Fibroblast of skin of back (primary cell): ENCODE data around the gene PCDHB8.
"Not testable (repeated sequence)": the region's sequence is repeated elsewhere in the genome, so short reads cannot be mapped to it uniquely, and the experiment has no call there.

Experiments used
- DNase-seq: peaks from one replicate; pipeline ENCODE4 v3.0.0-alpha.2; 2013

Gene PCDHB8

DNA sequence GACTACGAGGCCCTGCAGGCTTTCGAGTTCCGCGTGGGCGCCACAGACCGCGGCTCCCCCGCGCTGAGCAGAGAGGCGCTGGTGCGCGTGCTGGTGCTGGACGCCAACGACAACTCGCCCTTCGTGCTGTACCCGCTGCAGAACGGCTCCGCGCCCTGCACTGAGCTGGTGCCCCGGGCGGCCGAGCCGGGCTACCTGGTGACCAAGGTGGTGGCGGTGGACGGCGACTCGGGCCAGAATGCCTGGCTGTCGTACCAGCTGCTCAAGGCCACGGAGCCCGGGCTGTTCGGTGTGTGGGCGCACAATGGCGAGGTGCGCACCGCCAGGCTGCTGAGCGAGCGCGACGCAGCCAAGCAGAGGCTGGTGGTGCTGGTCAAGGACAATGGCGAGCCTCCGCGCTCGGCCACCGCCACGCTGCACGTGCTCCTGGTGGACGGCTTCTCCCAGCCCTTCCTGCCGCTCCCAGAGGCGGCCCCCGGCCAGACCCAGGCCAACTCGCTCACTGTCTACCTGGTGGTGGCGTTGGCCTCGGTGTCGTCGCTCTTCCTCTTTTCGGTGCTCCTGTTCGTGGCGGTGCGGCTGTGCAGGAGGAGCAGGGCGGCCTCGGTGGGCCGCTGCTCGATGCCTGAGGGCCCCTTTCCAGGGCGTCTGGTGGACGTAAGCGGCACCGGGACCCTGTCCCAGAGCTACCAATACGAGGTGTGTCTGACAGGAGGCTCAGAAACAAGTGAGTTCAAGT is 6.7 kb downstream of the PCDHB8 start:
- DNase-seq: not testable (repeated sequence)

- peak; percentile 7 for DNase-seq
Measured at GRCh38 chr5:141186897-141187512, 9.4 kb downstream of the PCDHB8 start, which contains the start of gene PCDHB9. Gene PCDHB9 (plus strand): TSS chr5:141187161. CDS start chr5:141187319, 158 bp downstream.

DNA sequence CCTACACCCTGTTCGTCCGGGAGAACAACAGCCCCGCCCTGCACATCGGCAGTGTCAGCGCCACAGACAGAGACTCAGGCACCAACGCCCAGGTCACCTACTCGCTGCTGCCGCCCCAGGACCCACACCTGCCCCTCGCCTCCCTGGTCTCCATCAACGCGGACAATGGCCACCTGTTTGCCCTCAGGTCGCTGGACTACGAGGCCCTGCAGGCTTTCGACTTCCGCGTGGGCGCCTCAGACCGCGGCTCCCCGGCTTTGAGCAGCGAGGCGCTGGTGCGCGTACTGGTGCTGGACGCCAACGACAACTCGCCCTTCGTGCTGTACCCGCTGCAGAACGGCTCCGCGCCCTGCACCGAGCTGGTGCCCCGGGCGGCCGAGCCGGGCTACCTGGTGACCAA is 11.1 kb downstream of the PCDHB8 start:
- not testable (repeated sequence) for DNase-seq

- DNase-seq: not testable (repeated sequence)
Measured at GRCh38 chr5:141189131-141189530, 11.5 kb downstream of the PCDHB8 start.

DNA sequence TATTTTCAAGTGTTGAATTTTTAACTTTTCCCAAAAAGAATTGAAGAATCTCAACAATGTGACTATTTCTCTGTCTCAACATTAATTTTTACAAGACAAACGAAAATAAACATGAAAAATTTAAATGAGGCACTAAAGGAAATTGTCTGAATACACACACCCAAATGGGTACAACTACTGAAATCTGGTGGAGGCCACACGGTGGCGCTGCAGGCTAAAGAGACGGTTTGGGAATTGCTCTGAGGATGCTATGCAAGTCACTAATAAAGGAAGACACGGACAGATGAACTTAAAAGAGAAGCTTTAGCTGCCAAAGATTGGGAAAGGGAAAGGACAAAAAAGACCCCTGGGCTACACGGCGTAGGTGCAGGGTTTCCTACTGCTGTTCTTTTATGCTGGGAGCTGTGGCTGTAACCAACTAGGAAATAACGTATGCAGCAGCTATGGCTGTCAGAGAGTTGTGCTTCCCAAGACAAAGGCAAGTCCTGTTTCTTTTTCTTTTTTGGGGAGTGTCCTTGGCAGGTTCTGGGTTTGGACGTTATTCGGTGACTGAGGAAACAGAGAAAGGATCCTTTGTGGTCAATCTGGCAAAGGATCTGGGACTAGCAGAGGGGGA is 14.6 kb downstream of the PCDHB8 start, which contains the start of gene PCDHB10:
PCDHB10 (plus strand) TSS at position 244 of the 616 bp plus-strand sequence; CDS start at position 444, 200 bp downstream.
- peak; percentile 7 for DNase-seq

GRCh38 chr5:141194332-141194731 is 16.7 kb downstream of the PCDHB8 start:
- not testable (repeated sequence) for DNase-seq

DNA sequence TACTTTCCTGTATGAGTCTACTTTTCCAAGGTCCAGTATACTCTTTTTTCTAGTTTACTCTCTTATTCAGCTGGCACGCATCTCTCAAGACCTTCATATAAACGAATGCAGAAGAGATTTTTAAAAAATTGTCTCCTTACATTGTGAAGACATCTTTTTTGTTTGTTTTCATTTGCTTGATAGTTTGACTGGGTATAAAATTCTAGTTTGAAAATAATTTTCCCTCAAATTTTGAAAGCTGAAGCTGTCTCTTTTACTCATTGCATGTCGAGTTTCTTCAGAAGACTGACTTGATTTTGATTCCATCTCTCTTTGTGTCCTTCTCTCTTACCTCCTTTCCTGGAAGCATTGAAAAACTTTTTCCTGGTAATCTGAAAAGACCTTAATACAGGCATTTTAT is 18.8 kb downstream of the PCDHB8 start:
- no peak for DNase-seq

- no peak for DNase-seq
Measured at GRCh38 chr5:141199359-141200235, 22.0 kb downstream of the PCDHB8 start, which contains the start of gene PCDHB11. Gene PCDHB11 (plus strand): TSS chr5:141199627. CDS start chr5:141199775, 148 bp downstream.

DNA sequence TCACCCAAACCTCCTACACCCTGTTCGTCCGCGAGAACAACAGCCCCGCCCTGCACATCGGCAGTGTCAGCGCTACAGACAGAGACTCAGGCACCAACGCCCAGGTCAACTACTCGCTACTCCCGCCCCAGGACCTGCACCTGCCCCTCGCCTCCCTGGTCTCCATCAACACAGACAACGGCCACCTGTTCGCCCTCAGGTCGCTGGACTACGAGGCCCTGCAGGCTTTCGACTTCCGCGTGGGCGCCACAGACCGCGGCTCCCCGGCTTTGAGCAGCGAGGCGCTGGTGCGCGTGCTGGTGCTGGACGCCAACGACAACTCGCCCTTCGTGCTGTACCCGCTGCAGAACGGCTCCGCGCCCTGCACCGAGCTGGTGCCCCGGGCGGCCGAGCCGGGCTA is 23.5 kb downstream of the PCDHB8 start:
- not testable (repeated sequence) for DNase-seq

DNA sequence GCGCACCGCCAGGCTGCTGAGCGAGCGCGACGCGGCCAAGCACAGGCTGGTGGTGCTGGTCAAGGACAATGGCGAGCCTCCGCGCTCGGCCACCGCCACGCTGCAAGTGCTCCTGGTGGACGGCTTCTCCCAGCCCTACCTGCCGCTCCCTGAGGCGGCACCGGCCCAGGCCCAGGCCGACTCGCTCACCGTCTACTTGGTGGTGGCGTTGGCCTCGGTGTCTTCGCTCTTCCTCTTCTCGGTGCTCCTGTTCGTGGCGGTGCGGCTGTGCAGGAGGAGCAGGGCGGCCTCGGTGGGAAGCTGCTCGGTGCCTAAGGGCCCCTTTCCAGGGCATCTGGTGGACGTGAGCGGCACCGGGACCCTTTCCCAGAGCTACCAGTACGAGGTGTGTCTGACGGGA is 24.1 kb downstream of the PCDHB8 start:
- not testable (repeated sequence) for DNase-seq

DNA sequence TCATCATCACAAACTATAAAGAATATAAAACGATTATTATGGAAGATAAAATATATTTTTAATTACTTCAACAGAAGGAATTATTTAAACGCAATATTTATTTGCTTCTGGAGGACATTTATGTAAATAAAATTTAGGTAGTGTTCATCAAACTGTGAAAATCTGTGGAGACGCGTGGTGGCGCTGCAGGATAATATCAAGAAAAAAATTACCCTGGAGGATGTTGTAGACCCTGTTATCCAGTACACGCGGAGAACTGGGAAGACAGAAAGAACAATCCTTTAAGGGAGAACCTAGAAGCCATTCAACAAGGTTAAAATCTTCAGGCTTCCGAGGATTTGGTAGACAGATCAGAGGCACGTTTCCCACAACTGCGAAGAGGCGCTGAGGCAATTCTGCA is 30.9 kb downstream of the PCDHB8 start, which contains the start of gene PCDHB12:
PCDHB12 (plus strand) TSS at position 242 of the 400 bp plus-strand sequence. CDS start 189 bp downstream, outside the sequence.
- DNase-seq: no peak

GRCh38 chr5:141210281-141210680 is 32.7 kb downstream of the PCDHB8 start:
- not testable (repeated sequence) for DNase-seq

DNA sequence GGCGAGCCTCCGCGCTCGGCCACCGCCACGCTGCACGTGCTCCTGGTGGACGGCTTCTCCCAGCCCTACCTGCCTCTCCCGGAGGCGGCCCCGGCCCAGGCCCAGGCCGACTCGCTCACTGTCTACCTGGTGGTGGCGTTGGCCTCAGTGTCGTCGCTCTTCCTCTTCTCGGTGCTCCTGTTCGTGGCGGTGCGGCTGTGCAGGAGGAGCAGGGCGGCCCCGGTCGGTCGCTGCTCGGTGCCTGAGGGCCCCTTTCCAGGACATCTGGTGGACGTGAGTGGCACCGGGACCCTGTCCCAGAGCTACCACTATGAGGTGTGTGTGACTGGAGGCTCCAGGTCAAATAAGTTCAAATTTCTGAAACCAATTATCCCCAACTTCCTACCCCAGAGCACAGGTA is 33.3 kb downstream of the PCDHB8 start:
- not testable (repeated sequence) for DNase-seq

DNA sequence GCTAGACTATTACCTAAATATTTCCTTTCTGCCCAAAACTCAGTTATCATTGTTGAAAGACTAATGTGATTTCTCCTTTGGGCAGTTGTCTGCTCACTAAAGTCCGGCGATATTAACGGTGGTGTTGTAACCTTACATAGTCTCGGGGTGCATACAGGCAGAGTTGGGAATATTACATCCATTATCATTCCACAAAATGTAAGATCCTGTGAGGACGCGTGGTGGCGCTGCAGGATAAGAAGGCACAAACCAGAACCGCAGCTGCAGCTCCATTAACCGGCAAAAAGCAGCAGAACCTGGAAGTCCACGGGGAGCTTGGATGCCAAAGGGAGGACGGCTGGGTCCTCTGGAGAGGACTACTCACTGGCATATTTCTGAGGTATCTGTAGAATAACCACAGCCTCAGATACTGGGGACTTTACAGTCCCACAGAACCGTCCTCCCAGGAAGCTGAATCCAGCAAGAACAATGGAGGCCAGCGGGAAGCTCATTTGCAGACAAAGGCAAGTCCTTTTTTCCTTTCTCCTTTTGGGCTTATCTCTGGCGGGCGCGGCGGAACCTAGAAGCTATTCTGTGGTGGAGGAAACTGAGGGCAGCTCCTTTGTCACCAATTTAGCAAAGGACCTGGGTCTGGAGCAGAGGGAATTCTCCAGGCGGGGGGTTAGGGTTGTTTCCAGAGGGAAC is 36.2 kb downstream of the PCDHB8 start, which contains the start of gene PCDHB13:
PCDHB13 (plus strand) TSS at position 264 of the 684 bp plus-strand sequence; CDS start at position 469, 205 bp downstream.
- peak; percentile 9 for DNase-seq

DNA sequence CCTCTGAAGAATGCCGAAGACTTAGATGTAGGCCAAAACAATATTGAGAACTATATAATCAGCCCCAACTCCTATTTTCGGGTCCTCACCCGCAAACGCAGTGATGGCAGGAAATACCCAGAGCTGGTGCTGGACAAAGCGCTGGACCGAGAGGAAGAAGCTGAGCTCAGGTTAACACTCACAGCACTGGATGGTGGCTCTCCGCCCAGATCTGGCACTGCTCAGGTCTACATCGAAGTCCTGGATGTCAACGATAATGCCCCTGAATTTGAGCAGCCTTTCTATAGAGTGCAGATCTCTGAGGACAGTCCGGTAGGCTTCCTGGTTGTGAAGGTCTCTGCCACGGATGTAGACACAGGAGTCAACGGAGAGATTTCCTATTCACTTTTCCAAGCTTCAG is 37.0 kb downstream of the PCDHB8 start:
- DNase-seq: not testable (repeated sequence)

DNA sequence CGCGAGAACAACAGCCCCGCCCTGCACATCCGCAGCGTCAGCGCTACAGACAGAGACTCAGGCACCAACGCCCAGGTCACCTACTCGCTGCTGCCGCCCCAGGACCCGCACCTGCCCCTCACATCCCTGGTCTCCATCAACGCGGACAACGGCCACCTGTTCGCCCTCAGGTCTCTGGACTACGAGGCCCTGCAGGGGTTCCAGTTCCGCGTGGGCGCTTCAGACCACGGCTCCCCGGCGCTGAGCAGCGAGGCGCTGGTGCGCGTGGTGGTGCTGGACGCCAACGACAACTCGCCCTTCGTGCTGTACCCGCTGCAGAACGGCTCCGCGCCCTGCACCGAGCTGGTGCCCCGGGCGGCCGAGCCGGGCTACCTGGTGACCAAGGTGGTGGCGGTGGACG is 37.9 kb downstream of the PCDHB8 start:
- not testable (repeated sequence) for DNase-seq

GRCh38 chr5:141216035-141216434 is 38.4 kb downstream of the PCDHB8 start:
- DNase-seq: not testable (repeated sequence)

GRCh38 chr5:141223112-141223783 is 45.7 kb downstream of the PCDHB8 start, which contains the start of gene PCDHB14:
Gene PCDHB14 (plus strand): TSS chr5:141223343. CDS start chr5:141223506, 163 bp downstream.
- peak; percentile 12 for DNase-seq

- not testable (repeated sequence) for DNase-seq
Measured at GRCh38 chr5:141224844-141225243, 47.3 kb downstream of the PCDHB8 start.

DNA sequence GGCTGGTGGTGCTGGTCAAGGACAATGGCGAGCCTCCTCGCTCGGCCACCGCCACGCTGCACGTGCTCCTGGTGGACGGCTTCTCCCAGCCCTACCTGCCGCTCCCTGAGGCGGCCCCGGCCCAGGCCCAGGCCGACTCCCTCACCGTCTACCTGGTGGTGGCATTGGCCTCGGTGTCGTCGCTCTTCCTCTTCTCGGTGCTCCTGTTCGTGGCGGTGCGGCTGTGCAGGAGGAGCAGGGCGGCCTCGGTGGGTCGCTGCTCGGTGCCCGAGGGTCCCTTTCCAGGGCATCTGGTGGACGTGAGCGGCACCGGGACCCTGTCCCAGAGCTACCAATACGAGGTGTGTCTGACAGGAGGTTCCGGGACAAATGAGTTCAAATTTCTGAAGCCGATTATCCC is 47.8 kb downstream of the PCDHB8 start:
- DNase-seq: not testable (repeated sequence)
